ENCODE results near the gene ZNF653. TPM values are rescaled to one million over a fixed set of nuclear protein-coding genes. Genes with fewer than 3 reads are reported as not detected.
"Not testable (repeated sequence)": the region's sequence is repeated elsewhere in the genome, so short reads cannot be mapped to it uniquely, and the experiment has no call there.

The ZNF653 gene
- total RNA-seq, 4 donors from 2014 or later = 3.3 to 8.4 (median 5.3) TPM

DNA sequence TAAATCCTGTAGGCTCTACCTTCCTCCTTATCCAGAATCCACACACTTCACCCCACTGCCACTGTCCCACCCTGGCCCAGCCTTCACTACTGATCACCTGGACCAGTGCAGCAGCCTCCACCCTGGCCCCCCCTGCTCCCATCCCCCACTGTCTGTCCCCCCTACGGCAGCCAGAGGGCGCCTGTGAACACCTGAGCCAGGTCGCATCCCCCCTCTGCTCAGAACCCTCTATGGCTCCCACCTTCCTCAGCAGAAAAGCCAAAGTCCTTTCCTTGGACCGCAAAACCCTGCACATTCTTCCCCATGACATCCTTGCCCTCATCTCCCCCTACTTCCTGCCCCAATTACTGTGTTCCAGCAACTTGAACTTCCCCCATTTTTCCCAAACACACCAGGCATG, 45.4 kb downstream of the ZNF653 start:
- ATAC-seq (ENCODE audit: low FRiP score) = no peak
- no peak for DNase-seq (ENCODE audit: low spot score)
- TF ChIP-seq, protein P1, sequence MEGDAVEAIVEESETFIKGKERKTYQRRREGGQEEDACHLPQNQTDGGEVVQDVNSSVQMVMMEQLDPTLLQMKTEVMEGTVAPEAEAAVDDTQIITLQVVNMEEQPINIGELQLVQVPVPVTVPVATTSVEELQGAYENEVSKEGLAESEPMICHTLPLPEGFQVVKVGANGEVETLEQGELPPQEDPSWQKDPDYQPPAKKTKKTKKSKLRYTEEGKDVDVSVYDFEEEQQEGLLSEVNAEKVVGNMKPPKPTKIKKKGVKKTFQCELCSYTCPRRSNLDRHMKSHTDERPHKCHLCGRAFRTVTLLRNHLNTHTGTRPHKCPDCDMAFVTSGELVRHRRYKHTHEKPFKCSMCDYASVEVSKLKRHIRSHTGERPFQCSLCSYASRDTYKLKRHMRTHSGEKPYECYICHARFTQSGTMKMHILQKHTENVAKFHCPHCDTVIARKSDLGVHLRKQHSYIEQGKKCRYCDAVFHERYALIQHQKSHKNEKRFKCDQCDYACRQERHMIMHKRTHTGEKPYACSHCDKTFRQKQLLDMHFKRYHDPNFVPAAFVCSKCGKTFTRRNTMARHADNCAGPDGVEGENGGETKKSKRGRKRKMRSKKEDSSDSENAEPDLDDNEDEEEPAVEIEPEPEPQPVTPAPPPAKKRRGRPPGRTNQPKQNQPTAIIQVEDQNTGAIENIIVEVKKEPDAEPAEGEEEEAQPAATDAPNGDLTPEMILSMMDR (IDR thresholded peaks at IDR 0.05) = no peak

DNA sequence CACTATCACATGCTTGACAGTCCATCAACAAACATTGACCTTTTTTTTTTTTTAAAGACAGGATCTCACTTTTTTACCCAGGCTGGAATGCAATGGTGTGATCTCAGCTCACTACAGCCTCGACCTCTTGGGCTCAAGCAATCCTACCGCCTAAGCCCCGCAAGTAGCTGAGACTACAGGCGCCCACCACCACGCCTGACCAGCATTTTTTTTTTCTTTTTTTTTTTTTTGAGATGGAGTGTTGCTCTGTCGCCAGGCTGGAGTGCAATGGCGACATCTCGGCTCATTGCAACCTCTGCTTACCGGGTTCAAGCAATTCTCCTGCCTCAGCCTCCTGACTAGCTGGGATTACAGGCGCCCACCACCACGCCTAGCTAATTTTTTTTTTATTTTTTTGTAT, 46.7 kb downstream of the ZNF653 start:
- not testable (repeated sequence) for ATAC-seq (ENCODE audit: low FRiP score); DNase-seq (ENCODE audit: low spot score)

DNA sequence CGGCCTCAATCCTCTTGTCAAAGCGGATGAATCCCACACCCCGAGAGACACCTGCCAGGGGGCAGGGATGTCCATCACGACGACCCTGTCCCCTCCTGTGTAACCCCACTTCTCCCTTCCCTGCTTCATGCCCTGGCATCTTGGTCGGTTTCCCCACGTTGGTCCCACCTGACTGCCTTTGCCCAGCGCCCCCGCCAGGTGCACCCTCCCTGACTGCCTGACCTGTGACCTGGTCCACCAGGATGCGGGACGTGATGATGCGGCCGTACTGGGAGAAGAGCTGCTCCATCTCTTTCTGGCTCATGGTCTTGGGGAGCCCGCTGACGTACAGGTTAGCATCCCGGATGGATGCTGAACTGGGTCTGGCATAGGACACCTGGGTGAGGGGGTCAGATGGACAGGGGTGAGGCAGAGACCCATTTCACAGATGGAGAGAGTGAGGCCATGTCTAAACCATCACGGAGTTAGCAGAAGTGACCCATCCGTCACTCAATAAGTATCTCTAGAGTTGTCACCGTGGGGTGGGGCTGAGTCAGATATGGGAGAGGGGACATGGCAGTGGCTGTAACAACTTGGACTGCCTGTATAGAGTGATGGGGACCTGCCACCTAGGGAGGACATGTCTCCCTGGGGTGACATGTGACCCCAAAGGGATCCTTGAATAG, 47.3 kb downstream of the ZNF653 start:
- DNase-seq (ENCODE audit: low spot score) (no peak), ATAC-seq (ENCODE audit: low FRiP score) (no peak)

DNA sequence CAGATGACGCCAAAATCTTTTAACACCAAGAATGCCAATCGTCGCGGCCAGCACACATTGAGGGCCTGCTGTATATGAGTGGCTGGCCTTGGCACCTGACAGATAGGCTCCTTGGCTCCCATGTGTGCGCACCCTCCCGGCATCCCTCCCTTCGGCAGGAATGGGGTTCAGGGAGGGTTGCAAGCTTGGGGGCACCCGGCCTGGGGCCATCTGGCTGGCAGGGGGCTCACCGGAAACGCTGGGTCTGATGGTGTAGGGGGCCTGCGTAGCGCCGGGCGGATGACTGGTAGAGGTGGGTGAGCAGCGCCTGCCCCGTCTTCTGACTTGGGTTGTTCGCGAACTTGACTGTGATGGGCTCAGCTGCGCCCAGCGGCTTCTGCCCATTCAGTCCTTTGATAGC, 47.8 kb downstream of the ZNF653 start:
- TF ChIP-seq, protein P1 (IDR thresholded peaks at IDR 0.05) = no peak
- ATAC-seq (ENCODE audit: low FRiP score) = no peak
- no peak for DNase-seq (ENCODE audit: low spot score)

More for the DNA sequence above, 47.3 kb downstream of the ZNF653 start:
- TF ChIP-seq, protein P1 (IDR thresholded peaks at IDR 0.05) = no peak

DNA sequence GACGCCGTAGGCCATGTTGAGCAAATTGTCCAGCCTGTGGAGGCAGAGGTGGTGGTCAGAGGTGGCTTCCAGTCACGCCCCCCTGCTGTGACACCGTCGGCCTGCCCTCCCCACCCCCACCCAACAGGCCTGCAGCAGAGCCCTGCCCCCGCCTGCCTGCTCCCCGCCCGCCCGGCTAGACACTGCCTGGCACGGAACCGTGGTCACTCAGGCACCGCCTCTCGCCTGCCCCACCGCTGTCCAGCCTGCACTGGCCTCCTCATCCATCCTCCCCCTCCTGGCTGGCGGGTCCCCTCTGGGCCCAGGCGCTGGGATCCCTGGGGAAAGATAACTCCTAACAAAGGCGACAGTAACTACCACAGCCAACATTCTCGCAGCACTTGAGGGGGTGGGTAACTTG, 48.5 kb downstream of the ZNF653 start:
- DNase-seq (ENCODE audit: low spot score) (no peak), ATAC-seq (ENCODE audit: low FRiP score) (no peak)
- TF ChIP-seq, protein P1 (IDR thresholded peaks at IDR 0.05) = no peak

DNA sequence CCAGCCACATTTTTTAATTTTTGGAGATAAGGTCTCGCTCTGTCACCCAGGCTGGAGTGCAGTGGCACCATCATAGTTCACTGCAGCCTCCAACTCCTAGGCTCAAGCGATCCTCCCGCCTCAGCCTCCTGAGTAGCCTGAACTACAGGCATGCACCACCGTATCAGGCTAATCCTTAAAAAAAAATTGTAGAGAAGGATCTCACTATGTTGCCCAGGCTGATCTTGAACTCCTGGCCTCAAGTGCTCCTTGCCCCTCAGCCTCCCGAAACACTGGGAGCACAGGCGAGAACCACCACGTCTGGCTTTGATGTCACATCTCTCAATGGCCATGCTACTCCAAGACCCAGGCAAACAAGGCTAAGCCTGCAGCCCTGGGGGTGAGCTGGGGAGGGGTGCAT, 49.0 kb downstream of the ZNF653 start:
- ATAC-seq (ENCODE audit: low FRiP score) (no peak), DNase-seq (ENCODE audit: low spot score) (no peak)
- TF ChIP-seq, protein P1 (IDR thresholded peaks at IDR 0.05) = no peak

DNA sequence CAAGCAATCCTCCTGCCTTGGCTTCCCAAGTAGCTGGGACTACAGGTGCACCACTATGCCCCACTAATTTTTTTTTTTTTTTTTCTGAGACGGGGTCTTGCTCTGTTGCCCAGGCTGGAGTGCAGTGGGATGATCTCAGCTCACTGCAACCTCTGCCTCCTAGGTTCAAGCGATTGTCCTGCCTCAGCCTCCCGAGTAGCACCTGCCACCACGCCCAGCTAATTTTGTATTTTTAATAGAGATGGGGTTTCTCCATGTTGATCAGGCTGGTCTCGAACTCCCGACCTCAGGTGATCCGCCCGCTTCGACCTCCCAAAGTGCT, 50.4 kb downstream of the ZNF653 start:
- ATAC-seq (ENCODE audit: low FRiP score); DNase-seq (ENCODE audit: low spot score): not testable (repeated sequence)

DNA sequence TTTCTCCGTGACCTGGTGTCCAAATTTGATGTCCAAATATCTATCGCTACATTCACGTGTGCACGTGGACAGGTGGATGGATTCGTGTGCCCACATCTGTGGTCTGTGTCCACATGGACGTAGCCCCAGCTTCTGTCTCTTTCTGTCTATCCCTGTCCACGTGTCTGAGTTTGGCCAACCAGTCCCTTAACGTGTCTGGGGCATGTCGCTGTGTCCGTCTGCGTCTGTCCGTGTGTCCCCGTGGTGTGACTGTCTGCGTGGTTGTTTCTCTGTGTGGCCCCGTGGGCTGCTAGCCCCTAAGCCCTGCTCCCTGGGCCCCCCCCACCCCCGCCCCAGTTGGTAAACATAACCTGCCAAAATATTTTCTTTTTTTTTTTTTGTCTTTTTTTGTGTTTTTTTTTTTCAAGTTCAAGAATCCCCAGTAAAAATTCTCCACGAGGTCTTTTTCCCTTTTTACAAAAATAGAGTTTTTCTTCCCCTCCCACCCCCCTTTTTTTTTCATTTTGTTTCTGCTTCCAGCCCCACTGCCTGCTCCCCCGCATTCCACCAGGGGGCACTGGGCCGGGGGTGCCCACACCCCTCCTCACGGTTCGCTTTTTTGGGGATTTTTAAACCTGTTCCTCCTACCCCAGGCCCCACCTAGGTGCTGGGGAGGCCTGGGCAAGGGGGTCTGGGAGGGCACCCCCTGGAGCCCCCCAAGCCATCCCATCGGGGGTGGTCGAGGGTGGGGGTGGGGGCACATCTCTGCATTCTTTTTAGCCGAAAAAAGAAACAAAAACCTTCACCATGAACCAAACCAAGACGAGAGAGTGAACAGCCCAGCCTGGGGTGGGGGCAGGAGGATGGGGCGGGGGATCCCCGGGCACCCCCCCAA, 51.9 kb downstream of the ZNF653 start:
- DNase-seq (ENCODE audit: low spot score) = no peak
- no peak for ATAC-seq (ENCODE audit: low FRiP score)
- TF ChIP-seq, protein P1 (IDR thresholded peaks at IDR 0.05) = no peak
